SK-N-SH (cell line): Measurements from ENCODE around the gene SH3GLB2. TPM values are rescaled to one million over a fixed set of nuclear protein-coding genes. Genes with fewer than 3 reads are reported as not detected.

ENCODE experiments used
- ELF1 ChIP-seq: IDR thresholded peaks from 2 replicates; pipeline ENCODE4 v1.4.0; 2012
- EP300 ChIP-seq, 2 experiments: IDR thresholded peaks; 2 replicates each; pipeline versions ENCODE4 v1.4.0 to v1.6.1; 2012; ENCODE audit warnings: borderline replicate concordance in 1 of 2, low read depth in 1 of 2, low read length in 1 of 2
- FOXJ3 ChIP-seq: sonication (generic); formaldehyde crosslinking; IDR thresholded peaks from 2 replicates; pipeline ENCODE4 v1.5.1; 2020; ENCODE audit warnings: mild to moderate bottlenecking, missing genetic modification reagents
- FOXM1 ChIP-seq: IDR thresholded peaks from 2 replicates; pipeline ENCODE4 v1.4.0; 2012; ENCODE audit warnings: low read depth, mild to moderate bottlenecking
- GABPA ChIP-seq: IDR thresholded peaks from 2 replicates; pipeline ENCODE4 v1.4.0; 2012; ENCODE audit warnings: low read depth, mild to moderate bottlenecking
- GATA2 ChIP-seq: sonication (generic); formaldehyde crosslinking; IDR thresholded peaks from 2 replicates; pipeline ENCODE4 v1.5.0; 2020; ENCODE audit warnings: mild to moderate bottlenecking, missing genetic modification reagents
- MAX ChIP-seq: IDR thresholded peaks from 2 replicates; pipeline ENCODE4 v1.4.0; 2012; ENCODE audit warnings: low read depth
- MXI1 ChIP-seq: IDR thresholded peaks from 2 replicates; pipeline ENCODE4 v1.6.1; 2012; ENCODE audit warnings: mild to moderate bottlenecking, low read depth, low read length, improper control_type of control experiment
- NFIC ChIP-seq: IDR thresholded peaks from 2 replicates; pipeline ENCODE4 v1.4.0; 2012; ENCODE audit warnings: borderline replicate concordance
- RAD21 ChIP-seq: IDR thresholded peaks from 2 replicates; pipeline ENCODE4 v1.6.1; 2012; ENCODE audit warnings: mild to moderate bottlenecking, low read length
- RCOR1 ChIP-seq: fragments of 150-350 bp; IDR thresholded peaks from 2 replicates; pipeline ENCODE4 v1.6.1; 2017; ENCODE audit warnings: antibody characterized with exemption, low read length
- REST ChIP-seq: IDR thresholded peaks from 2 replicates; pipeline ENCODE4 v1.6.1; 2012; ENCODE audit warnings: mild to moderate bottlenecking, low read depth, low read length, moderate library complexity
- SIN3A ChIP-seq: IDR thresholded peaks from 2 replicates; pipeline ENCODE4 v1.6.1; 2012; ENCODE audit warnings: low read depth, mild to moderate bottlenecking, low read length, moderate library complexity, borderline replicate concordance
- SMC3 ChIP-seq: IDR thresholded peaks from 2 replicates; pipeline ENCODE4 v1.6.1; 2012; ENCODE audit warnings: low read depth, low read length, improper control_type of control experiment
- TEAD4 ChIP-seq: IDR thresholded peaks from 2 replicates; pipeline ENCODE4 v1.4.0; 2012; ENCODE audit warnings: mild to moderate bottlenecking, borderline replicate concordance; ENCODE audit not compliant: insufficient read depth
- USF2 ChIP-seq: fragments of 150-350 bp; IDR thresholded peaks from 2 replicates; pipeline ENCODE4 v1.6.1; 2017; ENCODE audit warnings: antibody characterized with exemption, low read length, low read depth, borderline replicate concordance
- polyA plus RNA-seq, 3 experiments: library from polyadenylated mRNA; depleted of rRNA; stranded (reverse); fragments of >200 nt; gene quantifications; 2 replicates each; pipeline ENCODE4 v1.2.3, GENCODE V29; 2012
- TF ChIP-seq, protein P1 (sequence below): fragments of 150-350 bp; IDR thresholded peaks from 2 replicates; pipeline ENCODE4 v1.6.1; 2016; ENCODE audit warnings: mild to moderate bottlenecking, low read depth, low read length
- TF ChIP-seq, protein P2 (sequence below): IDR thresholded peaks from 2 replicates; pipeline ENCODE4 v1.4.0; 2012; ENCODE audit warnings: low read depth, borderline replicate concordance

Gene SH3GLB2
- polyA plus RNA-seq, 1 of the 3 experiments (the other 2 are of a cell fraction) = 94.4 TPM

GRCh38 chr9:128987805-128988204 lies 40.3 kb downstream of the SH3GLB2 start (continued):
- TF ChIP-seq MXI1 (no peak), GABPA (no peak), MAX (no peak), NFIC (peak; percentile 82), TEAD4 (no peak), USF2 (no peak), SMC3 (no peak), GATA2 (CRISPR knock-in tag) (no peak), FOXJ3 (CRISPR knock-in tag) (no peak), REST (no peak), SIN3A (no peak), FOXM1 (no peak), ELF1 (no peak), EP300 (IDR thresholded peaks at IDR 0.05; ENCODE audit: borderline replicate concordance in 1 of 2, low read depth in 1 of 2, low read length in 1 of 2) (no peak), RCOR1 (no peak), RAD21 (no peak)
- TF ChIP-seq, protein P1, sequence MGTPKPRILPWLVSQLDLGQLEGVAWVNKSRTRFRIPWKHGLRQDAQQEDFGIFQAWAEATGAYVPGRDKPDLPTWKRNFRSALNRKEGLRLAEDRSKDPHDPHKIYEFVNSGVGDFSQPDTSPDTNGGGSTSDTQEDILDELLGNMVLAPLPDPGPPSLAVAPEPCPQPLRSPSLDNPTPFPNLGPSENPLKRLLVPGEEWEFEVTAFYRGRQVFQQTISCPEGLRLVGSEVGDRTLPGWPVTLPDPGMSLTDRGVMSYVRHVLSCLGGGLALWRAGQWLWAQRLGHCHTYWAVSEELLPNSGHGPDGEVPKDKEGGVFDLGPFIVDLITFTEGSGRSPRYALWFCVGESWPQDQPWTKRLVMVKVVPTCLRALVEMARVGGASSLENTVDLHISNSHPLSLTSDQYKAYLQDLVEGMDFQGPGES = no peak
- TF ChIP-seq, protein P2, sequence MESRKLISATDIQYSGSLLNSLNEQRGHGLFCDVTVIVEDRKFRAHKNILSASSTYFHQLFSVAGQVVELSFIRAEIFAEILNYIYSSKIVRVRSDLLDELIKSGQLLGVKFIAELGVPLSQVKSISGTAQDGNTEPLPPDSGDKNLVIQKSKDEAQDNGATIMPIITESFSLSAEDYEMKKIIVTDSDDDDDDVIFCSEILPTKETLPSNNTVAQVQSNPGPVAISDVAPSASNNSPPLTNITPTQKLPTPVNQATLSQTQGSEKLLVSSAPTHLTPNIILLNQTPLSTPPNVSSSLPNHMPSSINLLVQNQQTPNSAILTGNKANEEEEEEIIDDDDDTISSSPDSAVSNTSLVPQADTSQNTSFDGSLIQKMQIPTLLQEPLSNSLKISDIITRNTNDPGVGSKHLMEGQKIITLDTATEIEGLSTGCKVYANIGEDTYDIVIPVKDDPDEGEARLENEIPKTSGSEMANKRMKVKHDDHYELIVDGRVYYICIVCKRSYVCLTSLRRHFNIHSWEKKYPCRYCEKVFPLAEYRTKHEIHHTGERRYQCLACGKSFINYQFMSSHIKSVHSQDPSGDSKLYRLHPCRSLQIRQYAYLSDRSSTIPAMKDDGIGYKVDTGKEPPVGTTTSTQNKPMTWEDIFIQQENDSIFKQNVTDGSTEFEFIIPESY = no peak
